ENCODE results near the gene ZFYVE21.

DNA sequence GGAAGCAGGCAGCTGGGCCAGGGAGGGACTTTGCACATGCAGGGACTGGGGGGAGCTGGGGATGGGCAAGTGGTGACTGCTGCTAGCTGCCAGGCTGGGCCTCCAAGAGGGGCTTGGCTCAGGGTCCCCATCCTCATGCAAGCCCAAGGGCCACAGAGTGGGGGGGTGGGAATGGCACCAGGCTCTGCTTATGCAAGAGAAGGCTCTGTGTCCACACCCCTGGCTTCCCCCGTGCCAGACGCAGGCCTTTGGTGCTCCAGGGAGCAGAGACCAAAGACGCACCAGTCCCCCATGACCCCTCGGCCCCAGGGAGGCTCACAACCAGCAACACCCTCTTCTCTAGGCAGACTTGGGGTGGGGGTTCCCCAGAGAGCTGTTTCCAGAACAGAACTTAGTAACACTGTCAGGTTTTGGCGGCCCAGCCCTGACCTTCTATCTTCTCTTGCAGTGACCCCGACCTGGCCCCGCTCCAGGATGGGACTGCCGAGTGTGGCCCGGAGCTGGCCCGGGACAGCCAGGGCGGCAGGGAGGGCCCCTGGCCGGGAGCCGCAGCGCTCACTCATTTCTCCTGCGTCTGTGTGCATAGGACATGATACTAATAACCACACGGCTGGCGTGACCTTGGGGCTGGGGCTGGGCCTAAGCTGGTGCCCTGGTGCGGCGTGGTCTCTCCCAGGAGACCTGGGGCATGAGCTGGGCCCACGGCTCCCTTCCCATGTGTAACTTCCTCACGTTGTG is 14.7 kb upstream of the ZFYVE21 start:
- no peak for TF ChIP-seq CTCF (IDR thresholded peaks at IDR 0.05)
- TF ChIP-seq, protein P1, sequence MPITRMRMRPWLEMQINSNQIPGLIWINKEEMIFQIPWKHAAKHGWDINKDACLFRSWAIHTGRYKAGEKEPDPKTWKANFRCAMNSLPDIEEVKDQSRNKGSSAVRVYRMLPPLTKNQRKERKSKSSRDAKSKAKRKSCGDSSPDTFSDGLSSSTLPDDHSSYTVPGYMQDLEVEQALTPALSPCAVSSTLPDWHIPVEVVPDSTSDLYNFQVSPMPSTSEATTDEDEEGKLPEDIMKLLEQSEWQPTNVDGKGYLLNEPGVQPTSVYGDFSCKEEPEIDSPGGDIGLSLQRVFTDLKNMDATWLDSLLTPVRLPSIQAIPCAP (CRISPR knock-in tag; IDR thresholded peaks at IDR 0.05) = no peak
- TF ChIP-seq ZBTB21 (CRISPR knock-in tag; IDR thresholded peaks at IDR 0.05; ENCODE audit: borderline replicate concordance) = no peak
- no peak for TF ChIP-seq ATF2 (CRISPR knock-in tag; IDR thresholded peaks at IDR 0.05; ENCODE audit: borderline replicate concordance, low read depth)
- no peak for TF ChIP-seq RORB (CRISPR knock-in tag; IDR thresholded peaks at IDR 0.05)
- no peak for TF ChIP-seq AFF4 (CRISPR knock-in tag; IDR thresholded peaks at IDR 0.05; ENCODE audit: borderline replicate concordance)
- no peak for TF ChIP-seq CREM (CRISPR knock-in tag; IDR thresholded peaks at IDR 0.05)
- TF ChIP-seq, protein P2, sequence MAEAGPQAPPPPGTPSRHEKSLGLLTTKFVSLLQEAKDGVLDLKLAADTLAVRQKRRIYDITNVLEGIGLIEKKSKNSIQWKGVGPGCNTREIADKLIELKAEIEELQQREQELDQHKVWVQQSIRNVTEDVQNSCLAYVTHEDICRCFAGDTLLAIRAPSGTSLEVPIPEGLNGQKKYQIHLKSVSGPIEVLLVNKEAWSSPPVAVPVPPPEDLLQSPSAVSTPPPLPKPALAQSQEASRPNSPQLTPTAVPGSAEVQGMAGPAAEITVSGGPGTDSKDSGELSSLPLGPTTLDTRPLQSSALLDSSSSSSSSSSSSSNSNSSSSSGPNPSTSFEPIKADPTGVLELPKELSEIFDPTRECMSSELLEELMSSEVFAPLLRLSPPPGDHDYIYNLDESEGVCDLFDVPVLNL (CRISPR knock-in tag; IDR thresholded peaks at IDR 0.05; ENCODE audit: borderline replicate concordance, low read depth) = no peak
- TF ChIP-seq RELA (CRISPR knock-in tag; IDR thresholded peaks at IDR 0.05; ENCODE audit: borderline replicate concordance) = no peak
- no peak for TF ChIP-seq MAX (CRISPR knock-in tag; IDR thresholded peaks at IDR 0.05)
- no peak for TF ChIP-seq STAT6 (CRISPR knock-in tag; conservative IDR thresholded peaks at IDR 0.05; ENCODE audit: low read depth)
